Suppressor macrophage treated with lipopolysaccharide for 4 hours (primary cell): ENCODE results near the gene RABGEF1.
"Not testable (repeated sequence)": the region's sequence is repeated elsewhere in the genome, so short reads cannot be mapped to it uniquely, and the experiment has no call there.

Experiments used
- DNase-seq: peaks from one replicate; pipeline ENCODE4 v3.0.0-alpha.2; 2020

The RABGEF1 gene

DNA sequence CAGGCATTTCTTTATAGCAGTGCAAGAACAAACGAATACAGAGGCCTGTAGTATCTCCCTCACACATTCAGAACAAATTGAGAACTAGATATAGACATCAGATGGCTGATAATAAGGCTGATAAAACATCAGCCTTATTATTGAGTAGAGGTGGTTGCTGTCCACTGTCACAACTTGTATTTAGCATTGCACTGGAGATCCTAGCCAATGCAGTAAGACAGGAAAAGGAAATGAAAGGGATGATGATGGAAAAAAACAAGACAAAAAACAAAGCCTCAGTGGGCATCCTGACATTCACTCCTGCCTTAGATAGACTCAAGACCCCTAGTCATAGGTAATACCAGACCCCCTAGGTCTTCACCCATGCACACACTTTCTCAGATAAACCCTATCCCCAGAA lies 4.7 kb upstream of the RABGEF1 start:
- DNase-seq = no peak

DNA sequence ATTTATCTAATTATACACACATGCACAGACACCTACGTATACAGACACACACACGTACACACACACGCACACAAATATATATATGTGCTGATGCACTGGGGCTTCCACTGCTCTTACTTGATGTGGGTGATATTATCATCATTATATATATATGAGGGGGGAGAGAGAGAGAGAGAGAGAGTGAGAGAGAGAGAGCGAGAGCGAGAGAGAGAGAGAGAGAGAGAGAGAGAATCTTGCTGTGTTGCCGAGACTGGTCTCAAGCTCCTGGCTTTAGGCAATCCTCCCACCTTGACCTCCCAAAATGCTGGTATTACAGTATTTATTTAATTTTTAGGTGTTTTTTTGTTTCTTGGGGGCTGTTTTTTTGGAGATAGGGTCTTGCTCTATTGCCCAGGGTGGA lies 3.6 kb upstream of the RABGEF1 start:
- DNase-seq = no peak

GRCh38 chr7:66737667-66738066 lies 2.9 kb upstream of the RABGEF1 start:
- no peak for DNase-seq

DNA sequence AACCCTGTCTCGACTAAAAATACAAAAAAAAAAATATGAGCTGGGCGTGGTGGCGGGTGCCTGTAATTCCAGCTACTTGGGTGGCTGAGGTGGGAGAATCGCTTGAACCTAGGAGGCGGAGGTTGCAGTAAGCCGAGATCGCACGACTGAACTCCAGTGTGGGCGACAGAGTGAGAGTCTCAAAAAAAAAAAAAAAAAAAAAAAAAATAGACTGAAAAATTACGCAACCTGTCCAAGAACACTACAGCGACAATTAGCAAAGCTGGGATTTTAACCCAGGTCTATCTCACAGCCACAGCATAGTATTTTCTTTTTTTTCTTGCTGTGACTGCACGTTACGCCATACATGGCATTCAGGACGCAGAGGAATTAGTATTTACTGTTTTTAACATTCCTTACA lies 1.1 kb upstream of the RABGEF1 start:
- no peak for DNase-seq

DNA sequence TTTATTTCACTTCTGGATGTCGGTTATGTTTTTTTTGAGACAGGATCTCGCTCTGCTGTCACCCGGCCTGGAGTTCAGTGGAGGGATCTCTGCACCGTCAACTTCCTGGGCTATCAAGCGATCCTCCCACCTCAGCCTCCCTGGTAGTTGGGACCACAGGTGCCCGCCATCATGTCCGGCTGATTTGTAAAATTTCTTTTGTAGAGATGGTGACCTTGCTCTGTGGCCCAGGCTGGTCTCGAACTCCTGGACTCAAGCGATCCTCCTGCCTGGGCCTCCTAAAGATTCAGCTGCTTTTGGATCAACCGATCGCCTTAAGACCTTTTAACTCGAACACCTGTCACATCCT lies 606 bp upstream of the RABGEF1 start:
- DNase-seq = no peak

- DNase-seq = peak; percentile 56
Measured at GRCh38 chr7:66740980-66741709, 612 bp downstream of the RABGEF1 start.

DNA sequence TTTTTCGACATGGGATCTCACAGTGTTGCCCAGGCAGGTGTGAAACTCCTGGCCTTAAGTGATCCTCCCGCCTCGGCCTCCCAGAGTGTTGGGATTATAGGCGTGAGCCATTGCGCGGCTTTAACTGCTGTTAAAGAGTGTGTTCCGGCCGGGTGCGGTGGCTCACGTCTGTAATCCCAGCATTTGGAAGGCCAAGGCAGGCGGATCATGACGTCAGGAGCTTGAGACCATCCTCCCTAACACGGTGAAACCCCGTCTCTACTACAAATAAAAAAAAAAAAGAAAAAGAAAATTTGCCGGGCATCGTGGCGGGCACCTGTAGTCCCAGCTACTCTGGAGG lies 1.1 kb downstream of the RABGEF1 start:
- no peak for DNase-seq

DNA sequence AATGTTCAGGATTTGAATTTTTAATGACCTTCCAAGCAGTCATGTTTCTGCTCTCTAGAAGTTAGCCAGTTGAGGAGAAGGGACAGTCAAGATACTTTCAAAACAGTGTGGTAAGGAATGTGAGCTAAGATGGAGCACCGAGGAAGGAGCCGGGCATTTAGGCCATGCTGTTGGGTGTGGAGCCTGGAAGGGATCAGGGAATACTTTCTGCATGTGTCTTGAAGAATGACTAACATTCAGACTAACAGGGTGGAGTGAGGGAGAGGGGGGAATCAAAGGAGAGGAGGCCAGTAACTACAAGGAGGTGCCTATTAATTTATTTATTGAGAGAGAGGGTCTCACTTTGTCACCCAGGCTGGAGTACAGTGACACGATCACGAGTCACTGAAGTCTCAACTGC lies 1.8 kb downstream of the RABGEF1 start:
- DNase-seq = not testable (repeated sequence)

DNA sequence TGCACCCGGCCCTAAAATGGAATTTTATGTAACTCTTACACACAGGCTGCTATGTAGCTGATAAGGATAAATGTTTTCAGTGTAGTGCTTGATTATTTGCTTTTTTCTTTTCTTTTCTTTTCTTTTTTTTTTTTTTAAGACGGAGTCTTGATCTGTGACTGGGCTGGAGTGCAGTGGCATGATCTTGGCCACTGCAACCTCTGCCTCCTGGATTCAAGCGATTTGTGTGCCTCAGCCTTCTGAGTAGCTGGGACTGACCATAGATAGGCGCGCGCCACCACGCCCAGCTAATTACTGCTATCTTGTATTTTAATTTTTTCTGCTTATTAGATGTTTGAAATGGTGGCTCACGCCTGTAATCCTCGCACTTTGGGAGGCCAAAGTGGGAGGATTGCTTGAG lies 3.4 kb downstream of the RABGEF1 start:
- DNase-seq = no peak

- DNase-seq = no peak
Measured at GRCh38 chr7:66747385-66747784, 6.9 kb downstream of the RABGEF1 start.

- no peak for DNase-seq
Measured at GRCh38 chr7:66747881-66748511, 7.5 kb downstream of the RABGEF1 start.

DNA sequence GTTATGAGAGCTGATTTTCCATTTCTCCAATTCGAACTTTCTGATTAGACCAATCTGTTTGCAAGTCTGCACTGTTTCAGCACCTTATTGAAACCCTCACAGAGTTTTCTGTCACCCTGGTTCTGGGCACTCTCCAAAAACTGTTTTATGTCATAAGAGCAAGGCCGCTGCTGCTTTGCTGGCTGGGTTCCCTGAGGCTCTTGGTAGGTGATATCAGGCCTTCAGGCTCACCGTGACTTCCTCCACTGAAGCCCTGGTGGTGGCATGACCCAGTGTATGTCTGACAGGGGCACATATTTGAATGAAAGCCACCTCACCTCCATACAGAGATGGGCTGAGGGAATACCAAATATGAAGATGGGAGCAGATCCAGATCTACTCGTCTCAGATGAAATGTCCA lies 8.3 kb downstream of the RABGEF1 start:
- no peak for DNase-seq

GRCh38 chr7:66751945-66752344 lies 11.4 kb downstream of the RABGEF1 start:
- DNase-seq = no peak

- DNase-seq = no peak
Measured at GRCh38 chr7:66754541-66754940, 14.0 kb downstream of the RABGEF1 start.

- not testable (repeated sequence) for DNase-seq
Measured at GRCh38 chr7:66755059-66755458, 14.5 kb downstream of the RABGEF1 start.

- not testable (repeated sequence) for DNase-seq
Measured at GRCh38 chr7:66756227-66756626, 15.7 kb downstream of the RABGEF1 start.

- no peak for DNase-seq
Measured at GRCh38 chr7:66756889-66757288, 16.4 kb downstream of the RABGEF1 start.

GRCh38 chr7:66757939-66758338 lies 17.4 kb downstream of the RABGEF1 start:
- no peak for DNase-seq

DNA sequence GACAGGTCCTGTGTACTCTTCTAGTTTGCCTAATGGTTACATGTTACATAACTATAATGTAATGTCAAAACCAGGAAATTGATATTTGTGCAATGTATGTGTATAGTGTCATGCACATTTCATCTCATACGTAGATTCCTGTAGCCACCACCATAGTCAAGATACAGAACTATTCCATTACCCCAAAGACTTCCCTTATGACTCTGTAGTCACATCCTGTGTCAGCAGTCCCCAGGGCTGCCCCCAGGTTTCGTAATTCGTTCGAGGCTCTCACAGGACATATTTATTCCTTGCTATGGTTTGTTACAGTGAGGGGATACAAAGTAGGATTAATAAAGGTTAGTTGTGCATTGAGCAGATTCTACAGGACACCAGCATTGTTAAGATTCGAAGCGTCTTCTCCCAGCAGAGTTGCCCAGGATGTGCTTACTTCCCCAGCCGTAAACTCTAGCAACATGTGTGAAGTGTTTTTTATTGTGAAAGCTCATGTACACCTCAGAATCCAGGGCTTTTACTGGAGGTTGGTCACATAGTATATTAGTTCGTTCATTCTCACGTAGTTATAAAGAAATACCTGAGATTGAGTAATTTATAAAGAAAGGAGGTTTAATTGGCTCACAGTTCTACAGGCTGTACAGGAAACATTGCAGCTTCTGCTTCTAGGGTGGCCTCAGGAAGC lies 18.6 kb downstream of the RABGEF1 start:
- peak; percentile 96 for DNase-seq

GRCh38 chr7:66763183-66763582 lies 22.6 kb downstream of the RABGEF1 start:
- DNase-seq = not testable (repeated sequence)

DNA sequence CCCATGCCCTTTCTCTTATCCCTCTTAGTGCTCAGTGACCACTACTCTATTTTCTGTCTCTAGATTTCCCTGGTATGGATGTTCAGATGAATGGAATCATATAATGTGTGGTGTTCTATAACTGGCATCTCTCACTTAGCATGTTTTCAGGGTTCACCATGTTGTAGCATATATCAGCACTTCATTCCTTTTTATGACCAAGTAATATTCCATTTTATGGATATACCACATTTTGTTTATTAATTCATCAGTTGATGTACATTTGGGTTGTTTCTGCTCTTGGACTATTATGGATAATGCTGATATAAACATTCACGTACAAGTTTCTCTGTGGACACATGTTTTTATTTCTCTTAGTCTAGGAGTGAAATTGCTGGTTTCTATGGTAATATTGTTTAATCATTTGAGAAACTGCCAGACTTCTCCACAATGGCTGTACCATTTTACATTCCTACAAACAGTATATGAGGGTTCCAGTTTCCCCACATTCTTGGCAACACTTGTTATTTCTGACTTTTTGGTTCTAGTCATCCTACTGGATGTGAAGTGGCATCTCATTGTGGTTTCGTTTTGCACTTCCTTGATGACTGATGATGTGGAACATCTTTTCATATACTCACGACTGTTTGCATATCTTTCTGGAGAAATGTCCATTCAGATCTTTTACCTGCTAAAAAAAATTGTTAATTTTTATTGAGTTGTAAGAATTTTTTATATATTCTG lies 23.3 kb downstream of the RABGEF1 start:
- peak; percentile 67 for DNase-seq

- not testable (repeated sequence) for DNase-seq
Measured at GRCh38 chr7:66764905-66765304, 24.4 kb downstream of the RABGEF1 start.

DNA sequence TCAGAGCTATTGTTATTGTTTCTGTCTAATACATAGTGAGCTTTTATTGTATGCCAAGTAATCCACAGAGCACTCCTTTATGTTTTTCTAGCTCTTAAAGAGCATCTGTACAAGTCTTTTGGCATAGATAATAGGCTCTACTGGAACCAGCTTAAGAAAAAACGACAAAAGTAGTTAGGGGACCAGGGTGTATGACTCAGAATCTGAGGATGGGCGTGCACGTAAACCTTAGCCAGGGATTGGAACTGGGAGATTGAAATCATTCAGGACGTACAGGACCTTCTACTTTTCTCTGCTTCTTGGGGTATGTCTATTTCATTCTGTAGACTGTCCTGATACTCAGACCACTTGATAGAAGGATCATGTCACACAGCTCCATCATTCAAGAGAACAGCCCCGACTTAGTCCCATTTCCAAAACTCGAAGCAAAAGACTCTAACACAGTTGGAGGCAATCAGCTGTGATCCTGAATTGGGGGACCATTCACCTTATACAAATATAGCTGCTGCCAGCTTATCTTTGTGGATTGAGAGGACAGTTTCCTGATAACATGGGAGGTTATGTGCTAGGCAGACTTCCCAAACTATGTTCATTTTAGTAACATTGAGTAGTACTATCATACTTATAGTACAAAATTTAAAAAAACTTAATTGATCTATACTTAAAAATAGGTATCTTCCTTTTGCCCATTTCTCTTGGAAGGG lies 24.9 kb downstream of the RABGEF1 start:
- not testable (repeated sequence) for DNase-seq
